Activated CD8-positive, alpha-beta T cell treated with anti-CD3 and anti-CD28 coated beads for 36 hours (primary cell): ENCODE data around the gene IKBKG. TPM values are rescaled to one million over a fixed set of nuclear protein-coding genes. Genes with fewer than 3 reads are reported as not detected.

Source experiments
- ATAC-seq: fragments of 200-7000 bp; cut with Tn5 transposase; one replicate; pipeline ENCODE4 v1.10.0; 2021; ENCODE audit warnings: mild to moderate bottlenecking, moderate library complexity
- CTCF ChIA-PET: fragments of 350-600 bp; sonication (Branson Sonifier 250); formaldehyde crosslinking; loops from one replicate; lab custom pipeline; 2021; ENCODE audit warnings: antibody characterized with exemption; lab: Charles Lee
- POLR2A ChIA-PET: fragments of 350-600 bp; sonication (Branson Sonifier 250); formaldehyde crosslinking; loops from one replicate; lab custom pipeline; 2021; ENCODE audit warnings: antibody characterized with exemption; lab: Charles Lee
- DNase-seq: peaks from one replicate; pipeline ENCODE4 v3.0.0-alpha.2; 2020
- H3K27ac Mint-ChIP-seq: one replicate; pipeline ENCODE4 v1.8.0; 2021; ENCODE audit warnings: mild to moderate bottlenecking, mixed read lengths
- H3K27me3 Mint-ChIP-seq: one replicate; pipeline ENCODE4 v1.8.0; 2021; ENCODE audit warnings: mixed read lengths
- H3K36me3 Mint-ChIP-seq: one replicate; pipeline ENCODE4 v1.8.0; 2021; ENCODE audit warnings: low read depth, mixed read lengths
- H3K4me1 Mint-ChIP-seq: one replicate; pipeline ENCODE4 v1.8.0; 2021; ENCODE audit warnings: low read depth, mixed read lengths
- H3K4me3 Mint-ChIP-seq: one replicate; pipeline ENCODE4 v1.8.0; 2021; ENCODE audit warnings: mild to moderate bottlenecking, moderate library complexity, mixed read lengths
- H3K9me3 Mint-ChIP-seq: one replicate; pipeline ENCODE4 v1.8.0; 2021; ENCODE audit warnings: mixed read lengths
- intact Hi-C: fragments of 100-400 bp; cut with micrococcal nuclease; formaldehyde crosslinking; loops from one replicate; pipeline ENCODE4 v1.10.0; 2022
- total RNA-seq, 2 experiments: library from RNA; stranded (reverse); gene quantifications; one replicate each; pipeline ENCODE4 v1.2.3, GENCODE V29; 2021
- TF ChIP-seq, protein P1 (sequence below): fragments of 200-600 bp; IDR thresholded peaks from one replicate; pipeline ENCODE4 v1.8.0; 2022; ENCODE audit warnings: antibody characterized with exemption, mild to moderate bottlenecking

Gene IKBKG
- total RNA-seq, 2 experiments from 2014 or later, result 34.4 to 40.6 TPM

DNA sequence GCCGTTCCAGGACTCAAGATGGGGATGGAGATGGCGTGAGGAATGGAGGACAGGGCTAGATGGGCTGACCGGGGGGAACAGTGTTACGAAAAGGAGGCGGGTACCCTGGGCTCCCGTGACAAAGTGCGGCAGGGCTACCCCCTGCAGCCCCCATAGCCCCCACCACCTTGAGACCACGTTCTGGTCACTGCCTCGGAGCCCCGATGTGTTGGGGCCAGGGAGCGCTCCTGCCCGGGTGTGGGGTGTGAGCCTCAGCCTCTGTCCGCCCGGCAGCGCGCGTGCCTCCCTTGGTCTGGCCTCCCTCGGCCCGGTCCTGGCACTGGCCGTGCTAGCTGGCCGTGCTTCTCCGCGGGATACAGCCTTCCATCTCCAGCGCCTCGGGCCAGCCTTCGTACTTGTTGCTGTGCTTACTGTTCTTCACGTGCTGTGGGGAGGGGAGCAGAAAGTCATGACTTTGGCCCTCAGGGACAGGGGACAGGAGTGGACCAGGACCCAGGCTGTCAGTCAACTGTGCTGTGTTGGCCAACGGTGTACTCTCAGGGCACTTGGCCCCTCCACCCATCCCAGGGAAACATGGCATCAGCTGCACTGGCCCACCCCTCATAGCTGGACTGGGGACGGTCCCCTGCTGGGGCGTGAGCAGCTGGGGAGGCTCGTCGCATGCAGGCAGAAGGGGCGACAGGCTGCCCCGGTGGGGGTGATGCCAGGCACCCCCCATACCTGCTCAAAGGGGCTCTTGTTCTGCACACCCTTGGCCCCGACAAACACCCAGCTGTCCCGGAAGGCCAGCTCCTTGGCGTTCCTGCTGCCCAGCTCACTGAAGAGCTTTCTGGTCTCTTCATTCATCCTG is 40.7 kb upstream of the IKBKG start:
- TF ChIP-seq, protein P1, sequence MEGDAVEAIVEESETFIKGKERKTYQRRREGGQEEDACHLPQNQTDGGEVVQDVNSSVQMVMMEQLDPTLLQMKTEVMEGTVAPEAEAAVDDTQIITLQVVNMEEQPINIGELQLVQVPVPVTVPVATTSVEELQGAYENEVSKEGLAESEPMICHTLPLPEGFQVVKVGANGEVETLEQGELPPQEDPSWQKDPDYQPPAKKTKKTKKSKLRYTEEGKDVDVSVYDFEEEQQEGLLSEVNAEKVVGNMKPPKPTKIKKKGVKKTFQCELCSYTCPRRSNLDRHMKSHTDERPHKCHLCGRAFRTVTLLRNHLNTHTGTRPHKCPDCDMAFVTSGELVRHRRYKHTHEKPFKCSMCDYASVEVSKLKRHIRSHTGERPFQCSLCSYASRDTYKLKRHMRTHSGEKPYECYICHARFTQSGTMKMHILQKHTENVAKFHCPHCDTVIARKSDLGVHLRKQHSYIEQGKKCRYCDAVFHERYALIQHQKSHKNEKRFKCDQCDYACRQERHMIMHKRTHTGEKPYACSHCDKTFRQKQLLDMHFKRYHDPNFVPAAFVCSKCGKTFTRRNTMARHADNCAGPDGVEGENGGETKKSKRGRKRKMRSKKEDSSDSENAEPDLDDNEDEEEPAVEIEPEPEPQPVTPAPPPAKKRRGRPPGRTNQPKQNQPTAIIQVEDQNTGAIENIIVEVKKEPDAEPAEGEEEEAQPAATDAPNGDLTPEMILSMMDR, result no peak
- peaks cover 15% of the 10 kb centered on the region for H3K4me1 Mint-ChIP-seq
- H3K4me3 Mint-ChIP-seq, result no peak overlapping the region
- CTCF ChIA-PET, result no interaction called here
- no peak for ATAC-seq
- H3K9me3 Mint-ChIP-seq, result no peaks in the 10 kb centered on the region
- H3K27me3 Mint-ChIP-seq, result no peaks in the 10 kb centered on the region
- no peak overlapping the region for H3K27ac Mint-ChIP-seq
- DNase-seq, result no peak
- intact Hi-C loops, result no loop called here
- H3K36me3 Mint-ChIP-seq, result peaks cover 22% of the 10 kb centered on the region
- POLR2A ChIA-PET, result interaction anchor here (1.1 kb wide), 2 partner anchors 7 to 20 kb away, joined by 3 read pairs; no protein-coding TSS in a partner anchor

DNA sequence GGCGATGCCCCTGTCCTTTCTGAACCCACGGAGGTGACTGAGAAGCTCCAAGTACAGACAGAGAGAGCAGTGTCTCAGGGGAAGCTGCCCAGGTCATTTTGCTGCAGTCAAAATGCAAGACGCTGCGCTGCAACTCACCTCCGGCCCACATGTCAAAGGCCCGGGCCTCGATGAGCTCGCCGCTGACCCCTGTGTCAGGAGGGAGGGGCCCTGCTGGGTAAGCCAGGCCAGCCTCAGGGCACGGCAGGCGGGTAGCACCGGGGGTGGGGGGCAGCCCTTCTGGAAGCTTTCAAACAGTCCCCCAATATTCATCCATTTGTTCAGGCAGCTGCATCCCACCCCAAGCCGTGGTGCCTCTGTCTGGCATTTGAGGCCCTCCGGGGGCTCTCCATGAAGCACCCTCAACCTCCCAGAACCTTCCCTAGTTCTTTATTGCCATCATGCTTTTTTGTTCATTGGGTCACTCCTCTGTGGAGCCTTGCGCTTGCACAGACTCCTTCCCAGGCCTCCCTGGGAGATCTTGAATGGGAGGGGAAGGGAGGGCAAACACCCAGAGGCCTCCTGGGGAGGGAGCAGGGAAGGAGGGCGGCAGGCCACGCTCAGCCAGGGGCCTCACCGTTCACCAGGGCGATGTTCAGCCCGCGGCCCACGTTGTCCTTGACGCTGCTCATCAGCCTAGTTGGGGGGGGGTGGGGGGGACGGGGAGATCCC is 39.6 kb upstream of the IKBKG start:
- ATAC-seq (no peak), DNase-seq (no peak)
- Mint-ChIP-seq H3K27ac (no peak overlapping the region), H3K36me3 (peaks cover 24% of the 10 kb centered on the region), H3K27me3 (no peaks in the 10 kb centered on the region), H3K4me3 (no peak overlapping the region), H3K4me1 (peaks cover 24% of the 10 kb centered on the region), H3K9me3 (no peaks in the 10 kb centered on the region)
- ChIA-PET POLR2A (interaction anchor here (1.1 kb wide), 1 partner anchor 9 kb away, joined by 3 read pairs; no protein-coding TSS in a partner anchor), CTCF (no interaction called here)
- intact Hi-C loops, result no loop called here
- TF ChIP-seq, protein P1, result no peak

- no peak overlapping the region for H3K4me3 Mint-ChIP-seq
- H3K27ac Mint-ChIP-seq, result no peak overlapping the region
- H3K27me3 Mint-ChIP-seq, result no peaks in the 10 kb centered on the region
- DNase-seq (no peak), ATAC-seq (no peak)
- ChIA-PET CTCF (no interaction called here), POLR2A (no interaction called here)
- no peaks in the 10 kb centered on the region for H3K9me3 Mint-ChIP-seq
- H3K4me1 Mint-ChIP-seq, result peaks cover 24% of the 10 kb centered on the region
- intact Hi-C loops, result no loop called here
- H3K36me3 Mint-ChIP-seq, result peaks cover 24% of the 10 kb centered on the region
- TF ChIP-seq, protein P1, result no peak
These were observed 39.1 kb upstream of the IKBKG start for GRCh38 chrX:154508384-154508745.

GRCh38 chrX:154509455-154509854 is 38.0 kb upstream of the IKBKG start:
- no peak overlapping the region for H3K27ac Mint-ChIP-seq
- no peak for ATAC-seq

More at GRCh38 chrX:154509455-154509854, 38.0 kb upstream of the IKBKG start:
- H3K9me3 Mint-ChIP-seq, result no peaks in the 10 kb centered on the region
- TF ChIP-seq, protein P1, result no peak
- peaks cover 30% of the 10 kb centered on the region for H3K36me3 Mint-ChIP-seq
- no peak for DNase-seq
- H3K27me3 Mint-ChIP-seq, result no peaks in the 10 kb centered on the region
- ChIA-PET POLR2A (no interaction called here), CTCF (no interaction called here)
- H3K4me3 Mint-ChIP-seq, result no peak overlapping the region
- peaks cover 31% of the 10 kb centered on the region for H3K4me1 Mint-ChIP-seq
- intact Hi-C loops, result no loop called here
